Measurements from ENCODE around the gene ASIC2.

DNA sequence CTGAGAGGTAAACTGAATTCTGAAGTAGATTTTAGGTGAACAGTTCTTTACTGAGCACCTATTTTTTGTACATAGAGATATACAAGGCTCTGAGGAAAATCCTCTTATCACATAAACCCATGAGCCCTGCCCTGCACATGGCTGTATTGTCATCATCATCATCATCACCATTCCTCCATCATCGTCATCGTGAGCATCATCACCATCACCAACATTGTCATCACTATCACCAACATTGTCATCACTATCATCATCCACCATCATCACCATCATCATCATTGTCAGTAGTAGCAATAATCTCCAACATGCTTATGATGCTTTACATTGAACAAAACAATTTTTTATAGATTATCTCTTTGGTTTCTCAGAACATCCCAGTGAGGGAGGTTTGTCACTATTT is 20.7 kb downstream of the ASIC2 start:
- TF ChIP-seq CTCF (IDR thresholded peaks at IDR 0.05) (no peak), POLR2A (IDR thresholded peaks at IDR 0.05) (no peak)

Data from sigmoid colon (tissue), 3 donors.